Hepatocyte (in vitro differentiated cells): ENCODE data around the gene HSPH1. TPM values are rescaled to one million over a fixed set of nuclear protein-coding genes. Genes with fewer than 3 reads are reported as not detected.

Source experiments
- DNase-seq: peaks from one replicate; pipeline ENCODE4 v3.0.0-alpha.2; 2016; ENCODE audit warnings: low spot score
- H2AFZ ChIP-seq: fragments of 200-600 bp; sonication (generic); 2 replicates; pipeline ENCODE4 v1.6.0; 2016; ENCODE audit warnings: antibody characterized with exemption, mild to moderate bottlenecking
- H3K27ac ChIP-seq: fragments of 200-600 bp; sonication (generic); 2 replicates; pipeline ENCODE4 v1.5.1; 2016; ENCODE audit warnings: mild to moderate bottlenecking
- H3K27me3 ChIP-seq: fragments of 200-600 bp; sonication (generic); 2 replicates; pipeline ENCODE4 v1.6.1; 2016
- H3K36me3 ChIP-seq: fragments of 200-600 bp; sonication (generic); replicated peaks from 2 replicates; pipeline ENCODE4 v1.5.1; 2016; ENCODE audit warnings: low read depth; ENCODE audit not compliant: insufficient read depth
- H3K4me1 ChIP-seq: fragments of 200-600 bp; sonication (generic); 2 replicates; pipeline ENCODE4 v1.5.1; 2016; ENCODE audit warnings: mild to moderate bottlenecking, moderate library complexity; ENCODE audit not compliant: insufficient read depth
- H3K4me2 ChIP-seq: fragments of 200-600 bp; sonication (generic); 2 replicates; pipeline ENCODE4 v1.6.0; 2016
- H3K4me3 ChIP-seq: fragments of 200-600 bp; sonication (generic); 2 replicates; pipeline ENCODE4 v1.5.1; 2016; ENCODE audit warnings: mild to moderate bottlenecking
- H3K79me2 ChIP-seq: fragments of 200-600 bp; sonication (generic); 2 replicates; pipeline ENCODE4 v1.6.0; 2017; ENCODE audit warnings: mild to moderate bottlenecking
- H3K9me2 ChIP-seq: fragments of 200-600 bp; sonication (generic); replicated peaks from 2 replicates; pipeline ENCODE4 v1.6.0; 2017; ENCODE audit warnings: mild to moderate bottlenecking; ENCODE audit not compliant: insufficient read depth
- H3K9me3 ChIP-seq: fragments of 200-600 bp; sonication (generic); 2 replicates; pipeline ENCODE4 v1.5.1; 2016; ENCODE audit warnings: low read depth, mild to moderate bottlenecking
- H4K20me1 ChIP-seq: fragments of 200-600 bp; sonication (generic); 2 replicates; pipeline ENCODE4 v1.6.0; 2016; ENCODE audit warnings: mild to moderate bottlenecking; ENCODE audit not compliant: insufficient read depth, poor library complexity, severe bottlenecking
- EZH2 ChIP-seq: fragments of 200-600 bp; sonication (generic); IDR thresholded peaks from 2 replicates; pipeline ENCODE4 v1.6.1; 2016; ENCODE audit warnings: antibody characterized with exemption, mild to moderate bottlenecking, borderline replicate concordance
- EZH2phosphoT487 ChIP-seq: fragments of 200-600 bp; sonication (generic); IDR thresholded peaks from one replicate; pipeline ENCODE4 v1.6.1; 2018; ENCODE audit warnings: antibody characterized with exemption, mild to moderate bottlenecking, low read depth, moderate library complexity; ENCODE audit not compliant: unreplicated experiment, severe bottlenecking
- WGBS: methylation state at CpG from one replicate; pipeline ENCODE4 v1.1.6; 2016; ENCODE audit warnings: low lambda C conversion rate; ENCODE audit errors: missing lambda C conversion rate; 5-methylcytosine and 5-hydroxymethylcytosine counted together
- polyA plus RNA-seq: library from polyadenylated mRNA; unstranded; fragments of >200 nt; fragmentation: Nextera tagmentation; extraction: Ambion mirVana; gene quantifications from 2 replicates; pipeline ENCODE4 v1.2.1, GENCODE V29; 2016
- total RNA-seq: library from RNA; depleted of rRNA; stranded (reverse); fragments of >200 nt; gene quantifications from 2 replicates; pipeline ENCODE4 v1.2.3, GENCODE V29; 2014
- TF ChIP-seq, protein P1 (sequence below): fragments of 200-600 bp; sonication (generic); IDR thresholded peaks from 2 replicates; pipeline ENCODE4 v1.5.1; 2016; ENCODE audit warnings: antibody characterized with exemption, mild to moderate bottlenecking; ENCODE audit not compliant: poor library complexity

HSPH1 gene
- total and polyA plus RNA-seq, 2 experiments from 2014 or later = 64.1 to 74.2 TPM

DNA sequence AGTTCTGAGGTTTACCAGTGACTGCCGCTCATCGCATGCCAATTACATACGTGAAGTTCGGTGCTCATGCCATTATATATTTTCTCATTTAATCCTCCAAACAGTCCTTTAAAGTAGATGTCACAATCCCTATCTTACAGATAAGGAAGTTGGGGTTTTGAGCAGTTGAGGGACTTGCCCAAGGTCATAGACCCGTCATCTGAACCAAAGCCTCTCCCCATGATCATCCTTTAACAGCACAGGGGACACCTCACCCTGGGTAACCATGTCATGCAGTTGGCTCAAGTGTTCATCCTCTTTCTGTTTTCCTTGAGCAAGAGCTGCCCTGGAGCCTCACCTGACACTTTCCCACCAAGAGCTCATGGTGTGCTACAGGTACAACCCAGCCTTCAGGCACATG, 69.1 kb downstream of the HSPH1 start:
- no peak overlapping the region for H2AFZ ChIP-seq
- no peaks in the 10 kb centered on the region for H4K20me1 ChIP-seq
- H3K4me3 ChIP-seq = no peak overlapping the region
- H3K36me3 ChIP-seq = no peaks in the 10 kb centered on the region
- no peaks in the 10 kb centered on the region for H3K79me2 ChIP-seq
- no peaks in the 10 kb centered on the region for H3K9me2 ChIP-seq
- DNase-seq = no peak
- H3K27me3 ChIP-seq = no peaks in the 10 kb centered on the region
- 88% methylated on average over 5 of the region's 5 CpGs for WGBS
- no peaks in the 10 kb centered on the region for H3K4me1 ChIP-seq
- H3K9me3 ChIP-seq = no peaks in the 10 kb centered on the region
- TF ChIP-seq, protein P1, sequence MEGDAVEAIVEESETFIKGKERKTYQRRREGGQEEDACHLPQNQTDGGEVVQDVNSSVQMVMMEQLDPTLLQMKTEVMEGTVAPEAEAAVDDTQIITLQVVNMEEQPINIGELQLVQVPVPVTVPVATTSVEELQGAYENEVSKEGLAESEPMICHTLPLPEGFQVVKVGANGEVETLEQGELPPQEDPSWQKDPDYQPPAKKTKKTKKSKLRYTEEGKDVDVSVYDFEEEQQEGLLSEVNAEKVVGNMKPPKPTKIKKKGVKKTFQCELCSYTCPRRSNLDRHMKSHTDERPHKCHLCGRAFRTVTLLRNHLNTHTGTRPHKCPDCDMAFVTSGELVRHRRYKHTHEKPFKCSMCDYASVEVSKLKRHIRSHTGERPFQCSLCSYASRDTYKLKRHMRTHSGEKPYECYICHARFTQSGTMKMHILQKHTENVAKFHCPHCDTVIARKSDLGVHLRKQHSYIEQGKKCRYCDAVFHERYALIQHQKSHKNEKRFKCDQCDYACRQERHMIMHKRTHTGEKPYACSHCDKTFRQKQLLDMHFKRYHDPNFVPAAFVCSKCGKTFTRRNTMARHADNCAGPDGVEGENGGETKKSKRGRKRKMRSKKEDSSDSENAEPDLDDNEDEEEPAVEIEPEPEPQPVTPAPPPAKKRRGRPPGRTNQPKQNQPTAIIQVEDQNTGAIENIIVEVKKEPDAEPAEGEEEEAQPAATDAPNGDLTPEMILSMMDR = no peak
- no peak for TF ChIP-seq EZH2phosphoT487
- TF ChIP-seq EZH2 = no peak
- no peak overlapping the region for H3K27ac ChIP-seq
- H3K4me2 ChIP-seq = no peak overlapping the region

DNA sequence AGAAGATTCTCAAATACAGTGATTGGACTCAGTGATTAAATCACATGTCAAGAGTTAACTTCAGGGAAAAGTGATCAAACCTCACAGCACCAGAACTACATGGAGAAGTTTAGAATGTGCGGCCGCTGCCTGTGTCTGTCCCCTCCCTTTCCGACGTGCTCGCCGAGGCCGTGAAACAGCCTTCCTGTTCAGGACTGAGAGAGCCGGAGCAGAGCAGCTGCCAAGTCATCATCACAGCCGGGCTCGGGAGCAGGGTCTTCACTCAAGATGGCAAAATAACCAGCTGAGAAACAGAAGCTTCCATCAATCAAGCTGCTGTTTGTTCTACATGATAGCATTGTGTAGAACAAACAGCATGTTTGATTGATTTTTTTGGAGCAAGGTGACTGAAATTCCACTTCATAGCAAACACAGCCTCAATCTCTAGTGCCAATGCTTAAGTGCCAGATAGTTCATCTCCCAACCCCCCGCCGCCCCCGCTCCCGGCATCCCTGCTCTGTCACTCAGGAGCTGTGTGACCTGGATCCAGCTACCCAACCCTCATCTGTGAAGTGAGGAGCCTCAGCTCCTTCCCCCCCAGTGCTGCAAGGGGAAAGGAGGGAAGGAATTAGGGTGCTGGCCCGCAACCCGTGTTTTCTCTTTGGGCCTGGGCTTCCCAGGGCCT, 70.6 kb downstream of the HSPH1 start:
- no peak overlapping the region for H2AFZ ChIP-seq
- WGBS = 35% methylated on average over 12 of the region's 16 CpGs
- TF ChIP-seq EZH2phosphoT487 (no peak), EZH2 (no peak)
- TF ChIP-seq, protein P1 = no peak
- no peaks in the 10 kb centered on the region for H3K9me3 ChIP-seq
- DNase-seq = no peak
- H4K20me1 ChIP-seq = no peaks in the 10 kb centered on the region
- H3K9me2 ChIP-seq = no peaks in the 10 kb centered on the region
- no peak overlapping the region for H3K4me3 ChIP-seq
- no peaks in the 10 kb centered on the region for H3K79me2 ChIP-seq
- no peak overlapping the region for H3K4me2 ChIP-seq
- H3K36me3 ChIP-seq = no peaks in the 10 kb centered on the region
- no peaks in the 10 kb centered on the region for H3K27me3 ChIP-seq
- H3K4me1 ChIP-seq = no peaks in the 10 kb centered on the region
- no peak overlapping the region for H3K27ac ChIP-seq

DNA sequence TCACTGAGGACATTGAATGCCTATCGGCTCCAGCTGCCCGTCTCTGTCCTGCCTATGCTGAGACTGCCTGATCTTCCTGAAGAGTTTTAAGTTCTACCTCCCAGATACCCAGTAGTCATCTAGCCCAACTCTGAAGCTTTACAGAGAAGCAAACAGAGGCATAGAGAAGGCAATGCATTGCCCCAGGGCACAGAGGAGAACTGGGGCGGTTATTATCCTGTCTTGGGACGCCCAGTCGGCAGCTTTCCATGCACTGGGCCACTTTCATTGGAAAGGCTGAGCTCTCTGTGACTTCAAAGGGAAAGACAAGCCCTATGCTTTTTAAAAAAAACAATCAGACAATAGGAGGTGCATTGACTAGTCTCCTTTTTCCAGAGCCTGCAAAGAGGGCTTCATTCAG, 71.6 kb downstream of the HSPH1 start:
- WGBS = 72% methylated on average over 5 of the region's 5 CpGs
- H3K79me2 ChIP-seq = no peaks in the 10 kb centered on the region
- TF ChIP-seq, protein P1 = no peak
- no peak for TF ChIP-seq EZH2
- TF ChIP-seq EZH2phosphoT487 = no peak

More for the DNA sequence above, 71.6 kb downstream of the HSPH1 start:
- no peak overlapping the region for H3K4me3 ChIP-seq
- H4K20me1 ChIP-seq = no peaks in the 10 kb centered on the region
- no peak overlapping the region for H2AFZ ChIP-seq
- no peak for DNase-seq
- H3K9me3 ChIP-seq = no peaks in the 10 kb centered on the region
- H3K36me3 ChIP-seq = no peaks in the 10 kb centered on the region
- no peaks in the 10 kb centered on the region for H3K9me2 ChIP-seq
- no peak overlapping the region for H3K4me2 ChIP-seq
- H3K27me3 ChIP-seq = no peaks in the 10 kb centered on the region
- H3K27ac ChIP-seq = no peak overlapping the region
- H3K4me1 ChIP-seq = no peaks in the 10 kb centered on the region
